WTC11 (cell line): ENCODE results near the gene TMCO1. TPM values are rescaled to one million over a fixed set of nuclear protein-coding genes. Genes with fewer than 3 reads are reported as not detected.
"Not testable (repeated sequence)": the region's sequence is repeated elsewhere in the genome, so short reads cannot be mapped to it uniquely, and the experiment has no call there.

Experiments
- ATAC-seq: fragments of 200-7000 bp; cut with Tn5 transposase; 2 replicates; pipeline ENCODE4 v1.10.0; 2021; ENCODE audit warnings: mild to moderate bottlenecking, moderate library complexity
- CTCF ChIA-PET: fragments of 300-600 bp; sonication (Branson Sonifier 250); formaldehyde crosslinking; loops from one replicate; lab custom pipeline; 2021; ENCODE audit warnings: antibody characterized with exemption; lab: Charles Lee
- POLR2A ChIA-PET: fragments of 350-600 bp; sonication (Branson Sonifier 250); formaldehyde crosslinking; loops from one replicate; lab custom pipeline; 2021; ENCODE audit warnings: antibody characterized with exemption; lab: Charles Lee
- DNase-seq: peaks from one replicate; pipeline ENCODE4 v3.0.0; 2021; ENCODE audit warnings: low spot score
- H3K27ac Mint-ChIP-seq: 2 replicates; pipeline ENCODE4 v1.8.0; 2021; ENCODE audit warnings: mixed read lengths
- H3K27me3 Mint-ChIP-seq: 2 replicates; pipeline ENCODE4 v1.8.0; 2021; ENCODE audit warnings: low read depth, mild to moderate bottlenecking, moderate library complexity, mixed read lengths
- H3K36me3 Mint-ChIP-seq: 2 replicates; pipeline ENCODE4 v1.8.0; 2021; ENCODE audit warnings: mixed read lengths
- H3K4me1 Mint-ChIP-seq: 2 replicates; pipeline ENCODE4 v1.8.0; 2022; ENCODE audit warnings: mixed read lengths
- H3K4me3 Mint-ChIP-seq: 2 replicates; pipeline ENCODE4 v1.8.0; 2021; ENCODE audit warnings: mild to moderate bottlenecking, moderate library complexity, mixed read lengths
- H3K9me3 Mint-ChIP-seq: 2 replicates; pipeline ENCODE4 v1.8.0; 2021; ENCODE audit warnings: mixed read lengths
- ATF2 ChIP-seq: sonication (generic); formaldehyde crosslinking; IDR thresholded peaks from 2 replicates; pipeline ENCODE4 v1.8.1; 2022; ENCODE audit warnings: low read depth, missing genetic modification reagents, borderline replicate concordance
- CBFB ChIP-seq: sonication (generic); formaldehyde crosslinking; IDR thresholded peaks from 2 replicates; pipeline ENCODE4 v1.8.1; 2022; ENCODE audit warnings: mild to moderate bottlenecking, low read depth, missing genetic modification reagents
- KAT7 ChIP-seq: sonication (generic); formaldehyde crosslinking; IDR thresholded peaks from 2 replicates; pipeline ENCODE4 v1.8.1; 2023; ENCODE audit warnings: missing genetic modification reagents, mild to moderate bottlenecking, borderline replicate concordance
- NFE2L1 ChIP-seq: sonication (generic); formaldehyde crosslinking; IDR thresholded peaks from 2 replicates; pipeline ENCODE4 v1.8.1; 2023; ENCODE audit warnings: missing genetic modification reagents
- PREB ChIP-seq: sonication (generic); formaldehyde crosslinking; IDR thresholded peaks from 2 replicates; pipeline ENCODE4 v1.8.1; 2022; ENCODE audit warnings: mild to moderate bottlenecking, missing genetic modification reagents, moderate library complexity, borderline replicate concordance
- SOX15 ChIP-seq: fragments of 250-450 bp; sonication (Bioruptor Pico); IDR thresholded peaks from 2 replicates; pipeline ENCODE4 v1.9.0; 2021; ENCODE audit warnings: mild to moderate bottlenecking
- ZNF121 ChIP-seq: sonication (generic); formaldehyde crosslinking; IDR thresholded peaks from 2 replicates; pipeline ENCODE4 v1.8.0; 2023; ENCODE audit warnings: missing genetic modification reagents
- ZNF416 ChIP-seq: fragments of 250-450 bp; sonication (Bioruptor Pico); IDR thresholded peaks from 2 replicates; pipeline ENCODE4 v1.9.0; 2021; ENCODE audit warnings: mild to moderate bottlenecking, inconsistent platforms
- total RNA-seq: library from RNA; stranded (reverse); gene quantifications from 3 replicates; pipeline ENCODE4 v1.2.3, GENCODE V29; 2021
- TF ChIP-seq, protein P1 (sequence below): sonication (generic); formaldehyde crosslinking; IDR thresholded peaks from 2 replicates; pipeline ENCODE4 v1.8.0; 2022; ENCODE audit warnings: mild to moderate bottlenecking, missing genetic modification reagents
- TF ChIP-seq, protein P2 (sequence below): sonication (generic); formaldehyde crosslinking; IDR thresholded peaks from 2 replicates; pipeline ENCODE4 v1.8.0; 2023; ENCODE audit warnings: mild to moderate bottlenecking, missing genetic modification reagents
- TF ChIP-seq, protein P3 (sequence below): sonication (generic); formaldehyde crosslinking; IDR thresholded peaks from 2 replicates; pipeline ENCODE4 v1.8.1; 2023; ENCODE audit warnings: mild to moderate bottlenecking, moderate library complexity, missing genetic modification reagents
- TF ChIP-seq, protein P4 (sequence below): fragments of 250-450 bp; sonication (Bioruptor Pico); IDR thresholded peaks from 2 replicates; pipeline ENCODE4 v1.9.0; 2021; ENCODE audit warnings: mild to moderate bottlenecking, borderline replicate concordance

The TMCO1 gene
- total RNA-seq, 1 experiment from 2014 or later: 52.8 TPM

- peaks cover 6% of the 10 kb centered on the region for H3K27me3 Mint-ChIP-seq
- DNase-seq (no peak), ATAC-seq (no peak)
- no peaks in the 10 kb centered on the region for H3K36me3 Mint-ChIP-seq
- TF ChIP-seq ATF2 (CRISPR knock-in tag): no peak
- TF ChIP-seq, protein P1, sequence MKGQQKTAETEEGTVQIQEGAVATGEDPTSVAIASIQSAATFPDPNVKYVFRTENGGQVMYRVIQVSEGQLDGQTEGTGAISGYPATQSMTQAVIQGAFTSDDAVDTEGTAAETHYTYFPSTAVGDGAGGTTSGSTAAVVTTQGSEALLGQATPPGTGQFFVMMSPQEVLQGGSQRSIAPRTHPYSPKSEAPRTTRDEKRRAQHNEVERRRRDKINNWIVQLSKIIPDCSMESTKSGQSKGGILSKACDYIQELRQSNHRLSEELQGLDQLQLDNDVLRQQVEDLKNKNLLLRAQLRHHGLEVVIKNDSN: no peak
- TF ChIP-seq NFE2L1: no peak
- TF ChIP-seq, protein P2, sequence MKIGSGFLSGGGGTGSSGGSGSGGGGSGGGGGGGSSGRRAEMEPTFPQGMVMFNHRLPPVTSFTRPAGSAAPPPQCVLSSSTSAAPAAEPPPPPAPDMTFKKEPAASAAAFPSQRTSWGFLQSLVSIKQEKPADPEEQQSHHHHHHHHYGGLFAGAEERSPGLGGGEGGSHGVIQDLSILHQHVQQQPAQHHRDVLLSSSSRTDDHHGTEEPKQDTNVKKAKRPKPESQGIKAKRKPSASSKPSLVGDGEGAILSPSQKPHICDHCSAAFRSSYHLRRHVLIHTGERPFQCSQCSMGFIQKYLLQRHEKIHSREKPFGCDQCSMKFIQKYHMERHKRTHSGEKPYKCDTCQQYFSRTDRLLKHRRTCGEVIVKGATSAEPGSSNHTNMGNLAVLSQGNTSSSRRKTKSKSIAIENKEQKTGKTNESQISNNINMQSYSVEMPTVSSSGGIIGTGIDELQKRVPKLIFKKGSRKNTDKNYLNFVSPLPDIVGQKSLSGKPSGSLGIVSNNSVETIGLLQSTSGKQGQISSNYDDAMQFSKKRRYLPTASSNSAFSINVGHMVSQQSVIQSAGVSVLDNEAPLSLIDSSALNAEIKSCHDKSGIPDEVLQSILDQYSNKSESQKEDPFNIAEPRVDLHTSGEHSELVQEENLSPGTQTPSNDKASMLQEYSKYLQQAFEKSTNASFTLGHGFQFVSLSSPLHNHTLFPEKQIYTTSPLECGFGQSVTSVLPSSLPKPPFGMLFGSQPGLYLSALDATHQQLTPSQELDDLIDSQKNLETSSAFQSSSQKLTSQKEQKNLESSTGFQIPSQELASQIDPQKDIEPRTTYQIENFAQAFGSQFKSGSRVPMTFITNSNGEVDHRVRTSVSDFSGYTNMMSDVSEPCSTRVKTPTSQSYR (CRISPR knock-in tag): no peak
- no peak for TF ChIP-seq KAT7 (CRISPR knock-in tag)
- no peak for TF ChIP-seq ZNF121 (CRISPR knock-in tag)
- no peak for TF ChIP-seq ZNF416
- TF ChIP-seq SOX15 (CRISPR knock-in tag): no peak
- TF ChIP-seq, protein P3, sequence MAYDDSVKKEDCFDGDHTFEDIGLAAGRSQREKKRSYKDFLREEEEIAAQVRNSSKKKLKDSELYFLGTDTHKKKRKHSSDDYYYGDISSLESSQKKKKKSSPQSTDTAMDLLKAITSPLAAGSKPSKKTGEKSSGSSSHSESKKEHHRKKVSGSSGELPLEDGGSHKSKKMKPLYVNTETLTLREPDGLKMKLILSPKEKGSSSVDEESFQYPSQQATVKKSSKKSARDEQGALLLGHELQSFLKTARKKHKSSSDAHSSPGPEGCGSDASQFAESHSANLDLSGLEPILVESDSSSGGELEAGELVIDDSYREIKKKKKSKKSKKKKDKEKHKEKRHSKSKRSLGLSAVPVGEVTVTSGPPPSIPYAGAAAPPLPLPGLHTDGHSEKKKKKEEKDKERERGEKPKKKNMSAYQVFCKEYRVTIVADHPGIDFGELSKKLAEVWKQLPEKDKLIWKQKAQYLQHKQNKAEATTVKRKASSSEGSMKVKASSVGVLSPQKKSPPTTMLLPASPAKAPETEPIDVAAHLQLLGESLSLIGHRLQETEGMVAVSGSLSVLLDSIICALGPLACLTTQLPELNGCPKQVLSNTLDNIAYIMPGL: no peak
- TF ChIP-seq CBFB (CRISPR knock-in tag): no peak
- no peak for TF ChIP-seq PREB
- TF ChIP-seq, protein P4, sequence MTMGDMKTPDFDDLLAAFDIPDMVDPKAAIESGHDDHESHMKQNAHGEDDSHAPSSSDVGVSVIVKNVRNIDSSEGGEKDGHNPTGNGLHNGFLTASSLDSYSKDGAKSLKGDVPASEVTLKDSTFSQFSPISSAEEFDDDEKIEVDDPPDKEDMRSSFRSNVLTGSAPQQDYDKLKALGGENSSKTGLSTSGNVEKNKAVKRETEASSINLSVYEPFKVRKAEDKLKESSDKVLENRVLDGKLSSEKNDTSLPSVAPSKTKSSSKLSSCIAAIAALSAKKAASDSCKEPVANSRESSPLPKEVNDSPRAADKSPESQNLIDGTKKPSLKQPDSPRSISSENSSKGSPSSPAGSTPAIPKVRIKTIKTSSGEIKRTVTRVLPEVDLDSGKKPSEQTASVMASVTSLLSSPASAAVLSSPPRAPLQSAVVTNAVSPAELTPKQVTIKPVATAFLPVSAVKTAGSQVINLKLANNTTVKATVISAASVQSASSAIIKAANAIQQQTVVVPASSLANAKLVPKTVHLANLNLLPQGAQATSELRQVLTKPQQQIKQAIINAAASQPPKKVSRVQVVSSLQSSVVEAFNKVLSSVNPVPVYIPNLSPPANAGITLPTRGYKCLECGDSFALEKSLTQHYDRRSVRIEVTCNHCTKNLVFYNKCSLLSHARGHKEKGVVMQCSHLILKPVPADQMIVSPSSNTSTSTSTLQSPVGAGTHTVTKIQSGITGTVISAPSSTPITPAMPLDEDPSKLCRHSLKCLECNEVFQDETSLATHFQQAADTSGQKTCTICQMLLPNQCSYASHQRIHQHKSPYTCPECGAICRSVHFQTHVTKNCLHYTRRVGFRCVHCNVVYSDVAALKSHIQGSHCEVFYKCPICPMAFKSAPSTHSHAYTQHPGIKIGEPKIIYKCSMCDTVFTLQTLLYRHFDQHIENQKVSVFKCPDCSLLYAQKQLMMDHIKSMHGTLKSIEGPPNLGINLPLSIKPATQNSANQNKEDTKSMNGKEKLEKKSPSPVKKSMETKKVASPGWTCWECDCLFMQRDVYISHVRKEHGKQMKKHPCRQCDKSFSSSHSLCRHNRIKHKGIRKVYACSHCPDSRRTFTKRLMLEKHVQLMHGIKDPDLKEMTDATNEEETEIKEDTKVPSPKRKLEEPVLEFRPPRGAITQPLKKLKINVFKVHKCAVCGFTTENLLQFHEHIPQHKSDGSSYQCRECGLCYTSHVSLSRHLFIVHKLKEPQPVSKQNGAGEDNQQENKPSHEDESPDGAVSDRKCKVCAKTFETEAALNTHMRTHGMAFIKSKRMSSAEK (CRISPR knock-in tag): no peak
- ChIA-PET CTCF (interaction anchor here (1.0 kb wide), 1 partner anchor 17 kb away, joined by 3 read pairs; no protein-coding TSS in a partner anchor), POLR2A (no interaction called here)
- H3K4me3 Mint-ChIP-seq: no peak overlapping the region
- no peaks in the 10 kb centered on the region for H3K9me3 Mint-ChIP-seq
- no peak overlapping the region for H3K27ac Mint-ChIP-seq
- 0 out of 2 replicates have a peak, but pooled peaks cover 2% of the 10 kb centered on the region for H3K4me1 Mint-ChIP-seq
These were observed 65.0 kb downstream of the TMCO1 start for GRCh38 chr1:165703648-165704047.

- H3K4me3 Mint-ChIP-seq, POLR2A ChIA-PET, H3K27me3 Mint-ChIP-seq, H3K27ac Mint-ChIP-seq, H3K36me3 Mint-ChIP-seq, H3K4me1 Mint-ChIP-seq, H3K9me3 Mint-ChIP-seq, ATAC-seq, DNase-seq: not testable (repeated sequence)
- CTCF ChIA-PET: interaction anchor here (0.6 to 0.7 kb wide), 2 partner anchors 213 to 1136 kb away, joined by 3 read pairs; no protein-coding TSS in a partner anchor
These were observed 66.7 kb downstream of the TMCO1 start for GRCh38 chr1:165701922-165702321.
